ENCODE measurements around the gene KIAA0825.

The KIAA0825 gene

DNA sequence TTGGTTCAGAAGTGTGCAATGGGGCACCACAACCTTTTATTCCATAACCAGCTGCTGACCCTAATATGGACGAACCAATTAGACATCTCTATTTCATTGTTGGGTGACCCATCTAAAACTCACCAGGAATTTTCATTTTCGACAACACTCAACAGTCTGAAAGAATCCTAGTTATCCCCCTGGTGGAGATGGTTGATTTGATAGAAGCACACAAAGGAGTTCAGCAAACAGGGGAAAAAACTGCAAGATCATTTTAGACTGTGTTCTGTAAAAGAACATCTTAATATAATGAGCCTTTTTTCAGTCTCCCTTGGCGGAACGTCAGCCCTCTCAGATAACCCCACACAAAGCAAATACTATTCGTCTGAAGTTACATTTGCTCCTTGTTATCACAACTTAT, 367.4 kb downstream of the KIAA0825 start:
- H3K4me3 ChIP-seq (ENCODE audit: low read depth, low read length): no peak overlapping the region
- TF ChIP-seq, protein P1, sequence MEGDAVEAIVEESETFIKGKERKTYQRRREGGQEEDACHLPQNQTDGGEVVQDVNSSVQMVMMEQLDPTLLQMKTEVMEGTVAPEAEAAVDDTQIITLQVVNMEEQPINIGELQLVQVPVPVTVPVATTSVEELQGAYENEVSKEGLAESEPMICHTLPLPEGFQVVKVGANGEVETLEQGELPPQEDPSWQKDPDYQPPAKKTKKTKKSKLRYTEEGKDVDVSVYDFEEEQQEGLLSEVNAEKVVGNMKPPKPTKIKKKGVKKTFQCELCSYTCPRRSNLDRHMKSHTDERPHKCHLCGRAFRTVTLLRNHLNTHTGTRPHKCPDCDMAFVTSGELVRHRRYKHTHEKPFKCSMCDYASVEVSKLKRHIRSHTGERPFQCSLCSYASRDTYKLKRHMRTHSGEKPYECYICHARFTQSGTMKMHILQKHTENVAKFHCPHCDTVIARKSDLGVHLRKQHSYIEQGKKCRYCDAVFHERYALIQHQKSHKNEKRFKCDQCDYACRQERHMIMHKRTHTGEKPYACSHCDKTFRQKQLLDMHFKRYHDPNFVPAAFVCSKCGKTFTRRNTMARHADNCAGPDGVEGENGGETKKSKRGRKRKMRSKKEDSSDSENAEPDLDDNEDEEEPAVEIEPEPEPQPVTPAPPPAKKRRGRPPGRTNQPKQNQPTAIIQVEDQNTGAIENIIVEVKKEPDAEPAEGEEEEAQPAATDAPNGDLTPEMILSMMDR (IDR thresholded peaks at IDR 0.05; ENCODE audit: insufficient read depth, low read depth, low read length, missing control alignments): no peak
- DNase-seq (ENCODE audit: low read depth): no peak

DNA sequence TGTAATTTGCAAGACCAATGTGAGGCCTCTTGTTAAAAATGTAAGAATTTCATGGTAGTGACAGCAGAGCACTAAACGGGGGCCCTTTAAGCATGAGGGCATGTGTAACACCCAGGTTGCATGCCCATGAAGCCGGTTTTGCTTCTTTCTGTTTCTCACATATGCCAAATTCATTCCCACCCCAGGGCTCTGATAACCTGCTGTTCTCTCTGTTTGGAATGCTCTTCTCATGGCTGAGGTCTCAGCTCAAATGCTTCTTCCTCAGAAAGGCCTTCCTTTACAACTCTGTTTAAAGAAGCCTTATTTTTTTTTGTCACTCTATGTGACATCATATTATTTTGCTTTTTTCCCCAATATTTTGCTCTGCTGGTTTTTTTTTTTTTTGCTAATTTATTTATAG, 369.0 kb downstream of the KIAA0825 start:
- TF ChIP-seq, protein P1 (IDR thresholded peaks at IDR 0.05; ENCODE audit: insufficient read depth, low read depth, low read length, missing control alignments): no peak
- no peak for DNase-seq (ENCODE audit: low read depth)
- no peak overlapping the region for H3K4me3 ChIP-seq (ENCODE audit: low read depth, low read length)

DNA sequence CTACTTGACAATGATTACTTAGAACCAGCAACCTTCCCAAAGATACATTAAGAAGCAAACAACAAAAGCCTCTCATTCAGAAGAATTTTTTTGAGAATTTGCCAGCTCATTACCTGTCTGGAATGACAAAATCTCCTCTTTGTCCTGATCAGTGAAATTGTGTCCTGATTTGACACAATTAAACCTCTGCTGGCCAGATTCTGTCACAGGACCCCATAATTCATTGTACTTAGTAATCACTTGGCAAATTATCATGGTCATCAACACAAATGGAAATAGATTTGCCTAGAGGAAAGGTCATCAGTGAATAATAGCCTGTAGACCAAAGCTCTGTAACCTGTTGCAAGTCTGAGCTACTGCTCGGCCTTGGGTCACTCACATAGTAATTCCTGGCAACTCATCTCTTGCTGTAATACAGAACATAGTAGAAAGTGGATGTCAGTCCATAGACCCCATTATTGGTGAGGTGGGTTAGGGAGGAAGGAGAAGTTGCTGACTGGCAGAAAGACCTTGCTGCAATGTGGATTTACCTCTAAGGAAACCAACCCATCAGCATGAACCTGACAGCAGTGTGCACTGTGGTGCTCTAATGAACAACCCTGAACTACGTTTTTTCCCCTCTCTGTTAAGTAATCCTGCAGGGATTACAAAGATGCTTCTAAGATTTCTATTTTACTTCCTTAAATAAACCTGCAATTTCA, 370.1 kb downstream of the KIAA0825 start:
- TF ChIP-seq, protein P1 (IDR thresholded peaks at IDR 0.05; ENCODE audit: insufficient read depth, low read depth, low read length, missing control alignments): no peak
- no peak for DNase-seq (ENCODE audit: low read depth)
- H3K4me3 ChIP-seq (ENCODE audit: low read depth, low read length): no peak overlapping the region

DNA sequence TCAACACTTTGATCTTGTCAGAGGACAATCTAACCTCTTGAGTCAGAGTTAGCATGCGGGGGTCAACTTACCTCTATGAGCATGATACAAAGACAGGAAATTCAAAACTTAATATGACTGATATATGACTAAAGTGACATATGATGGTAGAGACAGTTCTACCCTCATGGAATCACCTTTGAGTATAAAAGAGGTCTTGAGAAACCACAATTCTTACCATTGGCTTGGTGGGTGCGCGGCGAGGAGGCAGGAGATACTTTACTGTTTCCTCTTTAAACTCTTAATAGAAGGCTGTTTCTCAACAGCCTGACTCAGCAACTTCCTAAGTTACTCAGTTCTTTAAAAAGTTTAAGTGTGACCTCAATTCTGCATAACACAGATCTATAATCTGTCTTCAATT, 372.8 kb downstream of the KIAA0825 start:
- no peak for DNase-seq (ENCODE audit: low read depth)
- TF ChIP-seq, protein P1 (IDR thresholded peaks at IDR 0.05; ENCODE audit: insufficient read depth, low read depth, low read length, missing control alignments): no peak
- no peak overlapping the region for H3K4me3 ChIP-seq (ENCODE audit: low read depth, low read length)

DNA sequence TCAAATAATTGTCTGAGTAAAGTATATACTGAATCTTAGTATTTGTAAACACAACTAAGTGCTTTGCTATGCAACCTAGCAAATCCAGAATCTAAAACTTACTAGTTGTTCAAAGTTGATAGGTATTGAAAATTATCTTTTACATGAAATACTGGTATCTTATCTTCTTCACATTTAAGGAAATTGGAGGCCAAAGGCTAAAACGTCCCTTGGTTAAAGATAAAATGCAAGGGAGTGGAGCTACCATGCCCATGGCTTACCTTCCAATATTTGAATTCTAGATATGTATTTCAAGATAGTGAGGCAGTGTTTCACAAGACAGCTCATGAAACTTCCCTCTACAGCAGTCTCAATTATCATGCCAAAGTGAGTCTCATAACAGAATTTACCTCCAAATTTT, 373.5 kb downstream of the KIAA0825 start:
- H3K4me3 ChIP-seq (ENCODE audit: low read depth, low read length): no peak overlapping the region
- TF ChIP-seq, protein P1 (IDR thresholded peaks at IDR 0.05; ENCODE audit: insufficient read depth, low read depth, low read length, missing control alignments): no peak
- DNase-seq (ENCODE audit: low read depth): no peak

DNA sequence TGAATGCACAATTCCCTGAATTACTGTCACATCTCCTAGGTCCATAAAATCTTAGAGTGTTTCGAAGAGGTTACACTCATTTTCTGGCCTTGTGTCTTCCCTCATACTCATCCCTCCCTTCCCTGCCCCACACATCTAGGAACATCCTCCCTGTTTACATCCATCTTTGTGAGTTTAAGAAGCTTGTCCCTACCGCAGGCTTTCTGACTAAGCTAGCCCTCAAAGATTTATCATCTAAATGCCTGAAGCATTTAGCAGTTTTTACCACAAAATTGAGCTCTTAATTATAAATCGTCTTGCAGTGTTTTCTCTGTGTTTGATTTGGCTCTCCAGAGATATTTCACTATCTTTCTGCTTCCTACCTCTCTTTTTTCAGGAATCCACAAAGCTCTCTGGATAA, 374.8 kb downstream of the KIAA0825 start:
- no peak overlapping the region for H3K4me3 ChIP-seq (ENCODE audit: low read depth, low read length)
- DNase-seq (ENCODE audit: low read depth): no peak
- TF ChIP-seq, protein P1 (IDR thresholded peaks at IDR 0.05; ENCODE audit: insufficient read depth, low read depth, low read length, missing control alignments): no peak

Data from GM12865 (cell line).